ENCODE measurements around the gene BOK.
"Not testable (repeated sequence)": the region's sequence is repeated elsewhere in the genome, so short reads cannot be mapped to it uniquely, and the experiment has no call there.

Gene BOK

GRCh38 chr2:241522477-241522876 is 36.1 kb upstream of the BOK start:
- H3K4me2 ChIP-seq: no peak overlapping the region
- no peak overlapping the region for H2AFZ ChIP-seq (ENCODE audit: low read depth)
- H4K20me1 ChIP-seq (ENCODE audit: insufficient read depth): no peaks in the 10 kb centered on the region
- peaks cover under 1% of the 10 kb centered on the region for H3K4me1 ChIP-seq (ENCODE audit: low read depth, poor library complexity, severe bottlenecking)
- H3K79me2 ChIP-seq (ENCODE audit: insufficient read depth, low read depth): no peaks in the 10 kb centered on the region
- no peak overlapping the region for H3K27ac ChIP-seq
- H3K4me3 ChIP-seq (IDR thresholded peaks at IDR 0.05; ENCODE audit: insufficient read depth, low read depth, low read length): no peak overlapping the region
- H3K9ac ChIP-seq: no peak overlapping the region
- no peaks in the 10 kb centered on the region for H3K27me3 ChIP-seq (ENCODE audit: insufficient read depth, low read depth)
- TF ChIP-seq CTCF (conservative IDR thresholded peaks at IDR 0.05; ENCODE audit: low read depth, low read length): no peak
- H3K36me3 ChIP-seq (ENCODE audit: insufficient read depth): no peaks in the 10 kb centered on the region

- not testable (repeated sequence) for H3K4me2 ChIP-seq; H3K79me2 ChIP-seq (ENCODE audit: insufficient read depth, low read depth); H2AFZ ChIP-seq (ENCODE audit: low read depth); H3K4me1 ChIP-seq (ENCODE audit: low read depth, poor library complexity, severe bottlenecking); H4K20me1 ChIP-seq (ENCODE audit: insufficient read depth); H3K27ac ChIP-seq; H3K27me3 ChIP-seq (ENCODE audit: insufficient read depth, low read depth); H3K9ac ChIP-seq; H3K4me3 ChIP-seq (IDR thresholded peaks at IDR 0.05; ENCODE audit: insufficient read depth, low read depth, low read length); H3K36me3 ChIP-seq (ENCODE audit: insufficient read depth)
Observed at GRCh38 chr2:241525818-241526780, 32.4 kb upstream of the BOK start.

DNA sequence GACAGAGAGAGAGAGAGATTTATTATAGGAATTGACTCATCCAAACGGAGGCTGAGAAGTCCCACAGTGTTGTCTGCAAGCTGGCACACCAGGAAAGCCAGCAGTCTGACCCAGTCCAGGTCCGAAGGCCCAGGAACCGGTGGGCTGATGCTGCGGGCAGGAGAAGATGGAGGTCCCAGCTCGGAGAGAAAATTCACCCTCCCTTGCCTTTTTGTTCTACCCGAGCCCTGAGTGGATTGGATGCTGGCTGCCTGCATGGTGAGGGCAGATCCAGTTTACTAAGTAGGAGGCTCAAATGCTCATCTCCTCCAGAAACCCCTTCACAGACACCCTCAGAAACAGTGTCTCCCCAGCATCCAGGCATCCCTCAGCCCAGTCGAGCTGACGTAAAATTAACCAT is 28.0 kb upstream of the BOK start:
- Histone ChIP-seq H3K4me1 (ENCODE audit: low read depth, poor library complexity, severe bottlenecking) (no peaks in the 10 kb centered on the region), H3K4me2 (no peak overlapping the region), H3K4me3 (IDR thresholded peaks at IDR 0.05; ENCODE audit: insufficient read depth, low read depth, low read length) (no peak overlapping the region), H3K79me2 (ENCODE audit: insufficient read depth, low read depth) (no peaks in the 10 kb centered on the region), H3K9ac (no peak overlapping the region), H3K36me3 (ENCODE audit: insufficient read depth) (no peaks in the 10 kb centered on the region), H4K20me1 (ENCODE audit: insufficient read depth) (no peaks in the 10 kb centered on the region), H3K27me3 (ENCODE audit: insufficient read depth, low read depth) (no peaks in the 10 kb centered on the region), H3K27ac (no peak overlapping the region), H2AFZ (ENCODE audit: low read depth) (no peak overlapping the region)
- TF ChIP-seq CTCF (conservative IDR thresholded peaks at IDR 0.05; ENCODE audit: low read depth, low read length): no peak

DNA sequence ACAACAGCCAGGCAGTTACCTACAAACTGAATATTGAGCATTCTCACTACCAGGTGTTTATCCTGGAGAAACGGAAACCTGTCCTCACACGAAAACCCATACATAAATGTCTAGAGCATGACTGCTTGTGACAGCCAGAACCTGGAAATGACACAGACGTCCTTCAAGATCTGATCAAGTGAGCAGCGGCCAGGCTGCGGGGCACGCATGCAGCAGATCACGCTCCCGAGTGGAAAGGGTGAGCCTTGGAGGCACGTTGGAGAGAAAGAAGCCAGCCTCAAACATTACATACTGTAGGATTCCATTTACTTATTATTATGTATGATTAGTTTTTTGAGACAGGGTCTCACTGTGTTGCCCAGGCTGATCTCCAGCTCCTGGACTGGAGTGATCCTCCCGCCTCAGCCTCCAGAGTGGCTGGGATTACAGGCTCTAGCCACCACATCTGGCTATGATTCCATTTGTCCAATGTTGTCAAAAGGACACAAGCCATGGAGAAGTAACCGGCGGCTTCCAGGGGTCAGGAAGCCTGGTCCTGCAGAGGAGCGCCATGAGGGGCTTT is 27.3 kb upstream of the BOK start:
- no peaks in the 10 kb centered on the region for H3K27me3 ChIP-seq (ENCODE audit: insufficient read depth, low read depth)
- H3K27ac ChIP-seq: no peak overlapping the region
- no peak overlapping the region for H3K9ac ChIP-seq
- no peaks in the 10 kb centered on the region for H3K79me2 ChIP-seq (ENCODE audit: insufficient read depth, low read depth)
- H2AFZ ChIP-seq (ENCODE audit: low read depth): no peak overlapping the region
- H3K4me3 ChIP-seq (IDR thresholded peaks at IDR 0.05; ENCODE audit: insufficient read depth, low read depth, low read length): no peak overlapping the region
- H3K36me3 ChIP-seq (ENCODE audit: insufficient read depth): no peaks in the 10 kb centered on the region
- H3K4me2 ChIP-seq: no peak overlapping the region
- no peaks in the 10 kb centered on the region for H3K4me1 ChIP-seq (ENCODE audit: low read depth, poor library complexity, severe bottlenecking)
- TF ChIP-seq CTCF (conservative IDR thresholded peaks at IDR 0.05; ENCODE audit: low read depth, low read length): no peak
- no peaks in the 10 kb centered on the region for H4K20me1 ChIP-seq (ENCODE audit: insufficient read depth)

- Histone ChIP-seq H4K20me1 (ENCODE audit: insufficient read depth) (no peaks in the 10 kb centered on the region), H2AFZ (ENCODE audit: low read depth) (no peak overlapping the region), H3K4me2 (no peak overlapping the region), H3K4me1 (ENCODE audit: low read depth, poor library complexity, severe bottlenecking) (no peaks in the 10 kb centered on the region), H3K27me3 (ENCODE audit: insufficient read depth, low read depth) (no peaks in the 10 kb centered on the region), H3K9ac (no peak overlapping the region), H3K27ac (no peak overlapping the region), H3K4me3 (IDR thresholded peaks at IDR 0.05; ENCODE audit: insufficient read depth, low read depth, low read length) (no peak overlapping the region), H3K79me2 (ENCODE audit: insufficient read depth, low read depth) (no peaks in the 10 kb centered on the region), H3K36me3 (ENCODE audit: insufficient read depth) (no peaks in the 10 kb centered on the region)
- TF ChIP-seq CTCF (conservative IDR thresholded peaks at IDR 0.05; ENCODE audit: low read depth, low read length): no peak
Observed at GRCh38 chr2:241532168-241532567, 26.4 kb upstream of the BOK start.

Measured in KMS-11 (cell line).